Measurements from ENCODE around the gene CAMTA1.

CAMTA1 gene

GRCh38 chr1:7296968-7297367, 511.7 kb downstream of the CAMTA1 start:
- TF ChIP-seq CTCF (IDR thresholded peaks at IDR 0.05; ENCODE audit: borderline replicate concordance, insufficient read depth, low read depth, low read length) = no peak
- no peak overlapping the region for H3K4me3 ChIP-seq (ENCODE audit: low read depth, low read length)

GRCh38 chr1:7298145-7298544, 512.9 kb downstream of the CAMTA1 start:
- no peak for TF ChIP-seq CTCF (IDR thresholded peaks at IDR 0.05; ENCODE audit: borderline replicate concordance, insufficient read depth, low read depth, low read length)
- H3K4me3 ChIP-seq (ENCODE audit: low read depth, low read length) = no peak overlapping the region

GRCh38 chr1:7298749-7299151, 513.5 kb downstream of the CAMTA1 start:
- no peak overlapping the region for H3K4me3 ChIP-seq (ENCODE audit: low read depth, low read length)
- no peak for TF ChIP-seq CTCF (IDR thresholded peaks at IDR 0.05; ENCODE audit: borderline replicate concordance, insufficient read depth, low read depth, low read length)

- TF ChIP-seq CTCF (IDR thresholded peaks at IDR 0.05; ENCODE audit: borderline replicate concordance, insufficient read depth, low read depth, low read length) = no peak
- no peak overlapping the region for H3K4me3 ChIP-seq (ENCODE audit: low read depth, low read length)
These were observed 514.1 kb downstream of the CAMTA1 start for GRCh38 chr1:7299329-7299799.

GRCh38 chr1:7299994-7300393, 514.7 kb downstream of the CAMTA1 start:
- H3K4me3 ChIP-seq (ENCODE audit: low read depth, low read length) = no peak overlapping the region
- TF ChIP-seq CTCF (IDR thresholded peaks at IDR 0.05; ENCODE audit: borderline replicate concordance, insufficient read depth, low read depth, low read length) = no peak

- TF ChIP-seq CTCF (IDR thresholded peaks at IDR 0.05; ENCODE audit: borderline replicate concordance, insufficient read depth, low read depth, low read length) = no peak
These were observed 515.8 kb downstream of the CAMTA1 start for GRCh38 chr1:7300893-7301663.

GRCh38 chr1:7301664-7301981, 516.4 kb downstream of the CAMTA1 start:
- TF ChIP-seq CTCF (IDR thresholded peaks at IDR 0.05; ENCODE audit: borderline replicate concordance, insufficient read depth, low read depth, low read length) = no peak
- H3K4me3 ChIP-seq (ENCODE audit: low read depth, low read length) = no peak overlapping the region

More at GRCh38 chr1:7300893-7301663, 515.8 kb downstream of the CAMTA1 start:
- H3K4me3 ChIP-seq (ENCODE audit: low read depth, low read length) = no peak overlapping the region
